Brain microvascular endothelial cell (primary cell): ENCODE measurements around the gene DRAXIN.

Experiments used
- DNase-seq: peaks from one replicate; pipeline ENCODE4 v3.0.0-alpha.2; 2020
- H3K27ac ChIP-seq: fragments of 250-450 bp; sonication (Bioruptor Pico); 2 replicates; pipeline ENCODE4 v1.5.1; 2020; ENCODE audit warnings: mild to moderate bottlenecking, moderate library complexity
- H3K27me3 ChIP-seq: fragments of 250-450 bp; sonication (Bioruptor Pico); replicated peaks from 2 replicates; pipeline ENCODE4 v1.5.1; 2020; ENCODE audit warnings: mild to moderate bottlenecking
- H3K36me3 ChIP-seq: fragments of 250-450 bp; sonication (Bioruptor Pico); replicated peaks from 2 replicates; pipeline ENCODE4 v1.5.1; 2020; ENCODE audit warnings: mild to moderate bottlenecking
- H3K4me3 ChIP-seq: 2 replicates; pipeline ENCODE4 v1.5.1; 2011; ENCODE audit warnings: low read depth, mild to moderate bottlenecking, control low read depth, low read length, moderate library complexity
- in situ Hi-C: cut with HindIII; loops from 2 replicates; pipeline ENCODE4 v1.10.0; 2017; ENCODE audit warnings: low sequenced_read_pairs, low pct_ligation_motif_present
- TF ChIP-seq, protein P1 (sequence below): IDR thresholded peaks from 2 replicates; pipeline ENCODE4 v1.5.1; 2011; ENCODE audit warnings: low read depth, mild to moderate bottlenecking, moderate library complexity, low read length, control low read depth, inconsistent platforms; ENCODE audit errors: missing control alignments

Gene DRAXIN

DNA sequence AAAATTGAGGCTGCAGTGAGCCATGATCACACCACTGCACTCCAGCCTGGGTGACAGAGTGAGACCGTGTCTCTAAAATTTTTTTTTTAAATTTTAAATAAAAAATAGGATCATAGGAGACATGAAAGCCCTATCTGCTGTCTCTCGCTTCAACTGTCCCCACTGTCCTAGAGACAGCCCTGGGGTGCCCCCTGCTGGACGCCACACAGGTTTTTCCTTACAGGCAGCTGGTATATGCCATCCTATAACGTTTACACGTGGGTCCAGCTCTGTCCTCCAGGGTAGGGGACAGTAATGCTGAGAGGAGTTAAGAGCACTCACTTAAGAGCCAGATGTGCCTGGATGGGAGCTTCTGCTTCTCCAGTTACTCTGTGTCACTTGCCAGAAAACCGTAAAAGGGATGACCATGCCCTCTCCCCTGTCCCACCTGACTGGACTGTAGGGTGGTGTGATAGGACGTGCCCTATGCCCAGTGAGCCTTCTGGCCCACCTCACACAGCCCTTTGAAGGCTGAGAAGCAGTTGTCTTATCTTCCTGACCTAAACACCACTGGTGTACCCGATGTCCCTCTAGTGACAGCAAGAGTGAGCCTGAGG lies 45.7 kb upstream of the DRAXIN start:
- H3K4me3 ChIP-seq: no peak overlapping the region
- in situ Hi-C loops: loop anchor here (25.0 kb wide), 1 partner anchor 408 kb away; no protein-coding TSS in a partner anchor
- peak; percentile 60 for DNase-seq
- peaks cover 15% of the 10 kb centered on the region for H3K27me3 ChIP-seq
- no peak overlapping the region for H3K27ac ChIP-seq
- TF ChIP-seq, protein P1, sequence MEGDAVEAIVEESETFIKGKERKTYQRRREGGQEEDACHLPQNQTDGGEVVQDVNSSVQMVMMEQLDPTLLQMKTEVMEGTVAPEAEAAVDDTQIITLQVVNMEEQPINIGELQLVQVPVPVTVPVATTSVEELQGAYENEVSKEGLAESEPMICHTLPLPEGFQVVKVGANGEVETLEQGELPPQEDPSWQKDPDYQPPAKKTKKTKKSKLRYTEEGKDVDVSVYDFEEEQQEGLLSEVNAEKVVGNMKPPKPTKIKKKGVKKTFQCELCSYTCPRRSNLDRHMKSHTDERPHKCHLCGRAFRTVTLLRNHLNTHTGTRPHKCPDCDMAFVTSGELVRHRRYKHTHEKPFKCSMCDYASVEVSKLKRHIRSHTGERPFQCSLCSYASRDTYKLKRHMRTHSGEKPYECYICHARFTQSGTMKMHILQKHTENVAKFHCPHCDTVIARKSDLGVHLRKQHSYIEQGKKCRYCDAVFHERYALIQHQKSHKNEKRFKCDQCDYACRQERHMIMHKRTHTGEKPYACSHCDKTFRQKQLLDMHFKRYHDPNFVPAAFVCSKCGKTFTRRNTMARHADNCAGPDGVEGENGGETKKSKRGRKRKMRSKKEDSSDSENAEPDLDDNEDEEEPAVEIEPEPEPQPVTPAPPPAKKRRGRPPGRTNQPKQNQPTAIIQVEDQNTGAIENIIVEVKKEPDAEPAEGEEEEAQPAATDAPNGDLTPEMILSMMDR: peak; percentile 88
- H3K36me3 ChIP-seq: no peaks in the 10 kb centered on the region

DNA sequence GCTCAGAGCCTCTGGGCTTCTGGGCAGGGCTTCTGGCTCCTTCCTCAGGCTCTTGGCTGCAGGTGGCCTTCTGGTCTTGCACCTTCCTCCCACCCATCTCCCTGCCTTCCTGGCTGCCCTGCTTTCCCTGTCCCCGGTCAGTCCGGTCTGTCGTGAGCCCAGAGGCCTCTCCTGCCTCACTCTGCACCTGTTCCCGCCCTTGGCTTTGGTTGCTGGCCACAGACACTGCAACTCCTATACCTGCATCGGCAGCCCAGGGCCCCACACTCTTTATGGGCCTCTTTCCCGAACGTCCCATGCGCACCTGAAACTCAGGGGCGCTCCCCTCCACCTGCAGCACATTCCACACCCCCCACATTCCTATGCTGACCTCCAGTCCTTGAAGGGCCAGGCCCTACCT lies 45.2 kb upstream of the DRAXIN start:
- in situ Hi-C loops: loop anchor here (25.0 kb wide), 1 partner anchor 409 kb away; no protein-coding TSS in a partner anchor
- Histone ChIP-seq H3K36me3 (no peaks in the 10 kb centered on the region), H3K4me3 (no peak overlapping the region), H3K27me3 (peaks cover 15% of the 10 kb centered on the region), H3K27ac (no peak overlapping the region)
- DNase-seq: no peak
- TF ChIP-seq, protein P1: no peak

DNA sequence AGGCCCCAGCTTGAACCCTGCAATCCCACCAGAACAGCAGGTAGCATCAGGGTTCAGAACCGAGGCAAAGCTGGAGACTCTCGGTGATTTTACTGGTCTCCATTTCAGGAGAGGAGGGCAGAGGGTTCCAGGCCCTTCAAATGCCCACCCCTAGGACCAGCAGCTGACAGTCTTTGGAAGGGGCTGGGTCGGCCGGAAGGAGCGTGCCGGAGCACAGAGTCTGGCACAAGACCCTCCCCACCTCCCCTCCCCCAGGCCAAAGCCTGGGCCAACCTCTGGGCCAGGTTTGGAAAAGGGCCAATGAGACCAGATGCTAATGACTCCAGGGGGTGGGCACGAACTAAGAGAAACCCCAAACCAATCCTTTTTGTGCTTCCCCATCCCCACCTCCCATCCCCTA lies 44.2 kb upstream of the DRAXIN start:
- TF ChIP-seq, protein P1: no peak

DNA sequence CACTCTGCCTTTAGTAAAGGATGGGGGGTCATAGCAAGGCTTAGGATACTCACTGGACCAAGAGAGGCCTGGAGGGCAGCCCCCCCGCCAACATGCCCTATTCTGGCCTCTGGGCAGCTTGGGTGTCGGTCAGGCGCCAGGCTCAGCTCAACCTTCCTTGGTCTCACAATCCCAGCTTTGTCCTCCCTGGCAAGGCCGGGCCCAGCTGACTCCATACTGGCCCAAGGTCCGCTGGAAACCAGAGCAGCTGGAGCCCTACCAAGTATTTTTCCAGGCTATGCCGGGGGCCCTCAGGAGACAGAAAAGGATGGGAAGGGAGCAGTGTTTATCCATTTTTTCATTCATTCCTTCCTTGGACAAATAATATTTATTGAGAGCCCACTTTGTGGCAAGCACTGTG lies 43.5 kb upstream of the DRAXIN start:
- TF ChIP-seq, protein P1: no peak
- peaks cover 15% of the 10 kb centered on the region for H3K27me3 ChIP-seq
- H3K27ac ChIP-seq: no peak overlapping the region

More for the DNA sequence above, 44.2 kb upstream of the DRAXIN start:
- Histone ChIP-seq H3K27ac (no peak overlapping the region), H3K36me3 (no peaks in the 10 kb centered on the region), H3K4me3 (no peak overlapping the region), H3K27me3 (peaks cover 15% of the 10 kb centered on the region)
- in situ Hi-C loops: loop anchor here (25.0 kb wide), 1 partner anchor 410 kb away; no protein-coding TSS in a partner anchor
- DNase-seq: no peak

DNA sequence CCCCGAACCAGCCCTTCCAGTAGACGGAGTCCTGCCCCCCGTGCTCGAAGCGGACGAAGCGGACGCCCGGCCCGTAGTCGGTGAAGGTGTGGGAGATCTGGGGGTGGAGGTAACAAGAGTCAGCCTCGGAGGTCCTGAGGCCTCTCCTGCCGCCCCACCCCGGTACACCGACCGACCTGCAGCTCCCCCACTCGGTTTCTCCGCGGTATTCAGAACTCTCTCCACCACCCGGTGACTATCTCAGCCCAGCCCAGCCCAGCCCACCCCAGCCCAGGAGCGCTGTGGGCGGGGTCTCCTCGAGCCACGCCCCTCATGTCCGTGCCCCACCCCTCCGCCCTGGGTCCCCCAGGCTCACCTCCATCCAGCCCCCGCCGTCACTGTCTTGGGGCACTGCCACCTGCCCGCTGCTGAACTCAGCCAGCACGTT lies 42.8 kb upstream of the DRAXIN start:
- DNase-seq: no peak
- in situ Hi-C loops: loop anchor here (25.0 kb wide), 1 partner anchor 411 kb away; no protein-coding TSS in a partner anchor

More for the DNA sequence above, 43.5 kb upstream of the DRAXIN start:
- in situ Hi-C loops: loop anchor here (25.0 kb wide), 1 partner anchor 411 kb away; no protein-coding TSS in a partner anchor
- no peak for DNase-seq
- H3K36me3 ChIP-seq: no peaks in the 10 kb centered on the region
- H3K4me3 ChIP-seq: no peak overlapping the region

More for the DNA sequence above, 42.8 kb upstream of the DRAXIN start:
- Histone ChIP-seq H3K27ac (no peak overlapping the region), H3K27me3 (peaks cover 15% of the 10 kb centered on the region), H3K36me3 (no peaks in the 10 kb centered on the region), H3K4me3 (no peak overlapping the region)
- TF ChIP-seq, protein P1: no peak
